NCI-H2029 (cell line): ENCODE results near the gene MMP11.
"Not testable (repeated sequence)": the region's sequence is repeated elsewhere in the genome, so short reads cannot be mapped to it uniquely, and the experiment has no call there.

Experiments
- DNase-seq: peaks from one replicate; lab custom pipeline; 2025; lab: John Stamatoyannopoulos, UW

The MMP11 gene

GRCh38 chr22:23772649-23773473 is at the start of gene MMP11:
Gene MMP11, plus strand, starts transcription at chr22:23772849. Its CDS starts 22 bp downstream, at chr22:23772871.
- DNase-seq = peak; percentile 27

GRCh38 chr22:23728108-23728507 is 44.5 kb upstream of the MMP11 start:
- DNase-seq = not testable (repeated sequence)

GRCh38 chr22:23737696-23738095 is 35.0 kb upstream of the MMP11 start:
- no peak for DNase-seq

GRCh38 chr22:23742505-23743264 is 30.0 kb upstream of the MMP11 start:
- DNase-seq = no peak

- DNase-seq = no peak
These were observed 29.3 kb upstream of the MMP11 start for GRCh38 chr22:23743303-23743705.

GRCh38 chr22:23744001-23744400 is 28.6 kb upstream of the MMP11 start:
- DNase-seq = no peak

GRCh38 chr22:23744485-23744884 is 28.2 kb upstream of the MMP11 start:
- no peak for DNase-seq

- DNase-seq = no peak
These were observed 26.9 kb upstream of the MMP11 start for GRCh38 chr22:23745791-23746190.

- no peak for DNase-seq
These were observed 22.8 kb upstream of the MMP11 start for GRCh38 chr22:23749841-23750301.

- no peak for DNase-seq
These were observed 22.3 kb upstream of the MMP11 start for GRCh38 chr22:23750367-23750713.

GRCh38 chr22:23750714-23751440 is 21.8 kb upstream of the MMP11 start, which contains the start of gene ZNF70:
Gene ZNF70, minus strand, starts transcription at chr22:23751112. Its CDS starts 5,972 bp downstream, at chr22:23745140.
- DNase-seq = peak; percentile 80

GRCh38 chr22:23751441-23751996 is 21.1 kb upstream of the MMP11 start:
- no peak for DNase-seq

- DNase-seq = no peak
These were observed 20.5 kb upstream of the MMP11 start for GRCh38 chr22:23752090-23752691.

GRCh38 chr22:23752750-23753149 is 19.9 kb upstream of the MMP11 start:
- no peak for DNase-seq

GRCh38 chr22:23753385-23753784 is 19.3 kb upstream of the MMP11 start:
- no peak for DNase-seq

GRCh38 chr22:23754220-23754919 is 18.3 kb upstream of the MMP11 start, which contains the start of gene VPREB3:
Gene VPREB3, minus strand, starts transcription at chr22:23754425. Its CDS starts 62 bp downstream, at chr22:23754363.
- no peak for DNase-seq

- DNase-seq = no peak
These were observed 17.5 kb upstream of the MMP11 start for GRCh38 chr22:23754980-23755636.

- DNase-seq = no peak
These were observed 16.9 kb upstream of the MMP11 start for GRCh38 chr22:23755711-23756110.

- no peak for DNase-seq
These were observed 15.8 kb upstream of the MMP11 start for GRCh38 chr22:23756891-23757290.

GRCh38 chr22:23759566-23759965 is 13.1 kb upstream of the MMP11 start:
- no peak for DNase-seq
